Measurements from ENCODE around the gene LRRTM4. TPM values are rescaled to one million over a fixed set of nuclear protein-coding genes. Genes with fewer than 3 reads are reported as not detected.

The LRRTM4 gene
- total RNA-seq, 1 experiment from 2014 or later: 0.13 TPM

DNA sequence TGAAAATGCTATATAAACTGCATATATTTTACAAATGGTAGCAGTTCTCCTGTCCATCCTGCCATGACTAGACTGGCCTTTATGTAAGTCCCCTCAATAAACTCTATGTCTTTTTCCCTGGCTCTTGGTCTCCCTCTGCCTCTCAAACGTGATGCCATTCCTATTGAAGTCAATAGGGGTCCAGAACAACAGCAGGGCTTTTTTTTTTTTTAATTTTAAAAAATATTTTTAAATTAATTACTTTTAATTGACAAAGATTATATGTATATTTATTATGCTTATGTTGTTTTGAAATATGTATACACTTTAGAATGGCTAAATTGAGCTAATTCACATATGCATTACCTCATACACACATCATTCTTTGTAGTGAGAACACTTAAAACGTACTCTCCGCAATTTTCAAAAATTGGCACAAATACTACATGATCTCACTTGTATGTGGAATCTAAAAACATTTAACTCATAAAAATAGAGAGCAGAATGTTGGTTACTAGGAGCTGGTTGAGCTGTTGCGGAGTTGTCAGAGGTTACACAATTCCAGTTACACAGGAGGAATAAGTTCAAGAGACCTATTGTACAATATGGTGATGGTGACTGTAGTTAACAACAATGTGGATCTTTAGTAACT is 123.1 kb downstream of the LRRTM4 start:
- Histone ChIP-seq H3K4me1 (ENCODE audit: insufficient read depth, low read length, poor library complexity, severe bottlenecking) (no peaks in the 10 kb centered on the region), H3K27me3 (replicated peaks; ENCODE audit: insufficient read depth, low read depth, low read length, poor library complexity) (no peaks in the 10 kb centered on the region), H3K4me3 (ENCODE audit: low read depth, low read length, poor library complexity, severe bottlenecking) (no peak overlapping the region), H3K27ac (ENCODE audit: low read depth, low read length, poor library complexity, severe bottlenecking) (no peak overlapping the region), H3K36me3 (ENCODE audit: insufficient read depth, low read length, poor library complexity, severe bottlenecking) (no peaks in the 10 kb centered on the region), H3K9me3 (ENCODE audit: low read depth, low read length, poor library complexity, severe bottlenecking) (no peaks in the 10 kb centered on the region)
- intact Hi-C loops (cut with micrococcal nuclease; ENCODE audit: unreplicated experiment): no loop called here
- BruUV-seq (replicated peaks): no TSS peak
- no peak for DNase-seq (ENCODE audit: low spot score)
- CTCF ChIA-PET: no interaction called here
- TF ChIP-seq EZH2 (IDR thresholded peaks at IDR 0.05; ENCODE audit: borderline replicate concordance, low read depth, low read length, poor library complexity, severe bottlenecking): no peak
- TF ChIP-seq CTCF (conservative IDR thresholded peaks at IDR 0.05; ENCODE audit: low read depth, low read length): no peak
- POLR2A ChIA-PET (ENCODE audit: low non-redundant PET): no interaction called here

GRCh38 chr2:77397763-77398162 is 124.4 kb downstream of the LRRTM4 start:
- DNase-seq (ENCODE audit: low spot score): no peak
- CTCF ChIA-PET: no interaction called here

DNA sequence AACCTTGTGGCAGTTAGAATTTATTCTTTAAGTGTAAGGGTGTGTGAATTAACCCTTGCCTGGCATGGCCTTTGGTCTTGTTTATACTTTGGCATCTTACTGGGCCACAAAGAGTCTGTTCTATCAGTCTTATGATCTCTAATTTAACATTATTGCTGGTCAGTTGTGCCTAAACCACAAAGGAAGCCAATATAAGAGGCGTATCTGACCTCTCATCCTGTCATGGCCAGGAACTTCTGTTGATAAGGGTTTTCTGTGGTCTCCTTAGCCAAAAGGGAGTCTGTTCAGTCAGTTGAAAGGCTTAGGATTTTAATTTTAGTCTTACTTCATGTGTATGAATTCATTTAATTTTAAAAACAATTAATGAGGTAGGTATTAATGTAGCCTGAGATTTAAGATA is 127.2 kb downstream of the LRRTM4 start:
- no peaks in the 10 kb centered on the region for H3K27me3 ChIP-seq (replicated peaks; ENCODE audit: insufficient read depth, low read depth, low read length, poor library complexity)
- no peak overlapping the region for H3K4me3 ChIP-seq (ENCODE audit: low read depth, low read length, poor library complexity, severe bottlenecking)
- H3K9me3 ChIP-seq (ENCODE audit: low read depth, low read length, poor library complexity, severe bottlenecking): no peaks in the 10 kb centered on the region
- no peak overlapping the region for H3K27ac ChIP-seq (ENCODE audit: low read depth, low read length, poor library complexity, severe bottlenecking)
- no peak for DNase-seq (ENCODE audit: low spot score)
- ChIA-PET POLR2A (ENCODE audit: low non-redundant PET) (no interaction called here), CTCF (no interaction called here)
- intact Hi-C loops (cut with micrococcal nuclease; ENCODE audit: unreplicated experiment): no loop called here
- no peaks in the 10 kb centered on the region for H3K4me1 ChIP-seq (ENCODE audit: insufficient read depth, low read length, poor library complexity, severe bottlenecking)
- no peaks in the 10 kb centered on the region for H3K36me3 ChIP-seq (ENCODE audit: insufficient read depth, low read length, poor library complexity, severe bottlenecking)
- TF ChIP-seq EZH2 (IDR thresholded peaks at IDR 0.05; ENCODE audit: borderline replicate concordance, low read depth, low read length, poor library complexity, severe bottlenecking): no peak
- TF ChIP-seq CTCF (conservative IDR thresholded peaks at IDR 0.05; ENCODE audit: low read depth, low read length): no peak
- no TSS peak for BruUV-seq (replicated peaks)

More at GRCh38 chr2:77397763-77398162, 124.4 kb downstream of the LRRTM4 start:
- no peaks in the 10 kb centered on the region for H3K4me1 ChIP-seq (ENCODE audit: insufficient read depth, low read length, poor library complexity, severe bottlenecking)
- BruUV-seq (replicated peaks): no TSS peak
- intact Hi-C loops (cut with micrococcal nuclease; ENCODE audit: unreplicated experiment): no loop called here
- no peak overlapping the region for H3K4me3 ChIP-seq (ENCODE audit: low read depth, low read length, poor library complexity, severe bottlenecking)
- TF ChIP-seq EZH2 (IDR thresholded peaks at IDR 0.05; ENCODE audit: borderline replicate concordance, low read depth, low read length, poor library complexity, severe bottlenecking) (no peak), CTCF (conservative IDR thresholded peaks at IDR 0.05; ENCODE audit: low read depth, low read length) (no peak)
- H3K27ac ChIP-seq (ENCODE audit: low read depth, low read length, poor library complexity, severe bottlenecking): no peak overlapping the region
- POLR2A ChIA-PET (ENCODE audit: low non-redundant PET): no interaction called here
- H3K9me3 ChIP-seq (ENCODE audit: low read depth, low read length, poor library complexity, severe bottlenecking): no peaks in the 10 kb centered on the region
- H3K27me3 ChIP-seq (replicated peaks; ENCODE audit: insufficient read depth, low read depth, low read length, poor library complexity): no peaks in the 10 kb centered on the region
- H3K36me3 ChIP-seq (ENCODE audit: insufficient read depth, low read length, poor library complexity, severe bottlenecking): no peaks in the 10 kb centered on the region

All from A673 (cell line).